ENCODE results near the gene PPP1R3A.

GRCh38 chr7:113912876-113913275 is 5.9 kb downstream of the PPP1R3A start:
- TF ChIP-seq GATA2 (IDR thresholded peaks at IDR 0.05; ENCODE audit: low read depth, low read length), result no peak
- no peak for TF ChIP-seq GATA3 (IDR thresholded peaks at IDR 0.05; ENCODE audit: low read depth, low read length)
